Ascending aorta (tissue), 2 donors: ENCODE measurements around the gene CPXM2. TPM values are rescaled to one million over a fixed set of nuclear protein-coding genes. Genes with fewer than 3 reads are reported as not detected.

Source experiments
- DNase-seq, 2 donors: peaks; one replicate each; pipeline ENCODE4 v3.0.0-alpha.2; 2019; ENCODE audit warnings: low spot score in 2 of 2
- H3K27ac ChIP-seq, 2 donors: fragments of 200-600 bp; sonication (generic); one replicate each; pipeline ENCODE4 v1.5.1; 2016 to 2017; ENCODE audit warnings: mild to moderate bottlenecking in 1 of 2
- H3K27me3 ChIP-seq: fragments of 200-600 bp; sonication (generic); one replicate; pipeline ENCODE4 v1.5.1; 2017
- H3K36me3 ChIP-seq, 2 donors: fragments of 200-600 bp; sonication (generic); one replicate each; pipeline ENCODE4 v1.5.1; 2016
- H3K4me1 ChIP-seq, 2 donors: fragments of 200-600 bp; sonication (generic); one replicate each; pipeline ENCODE4 v1.5.1; 2016 to 2017; ENCODE audit warnings: mild to moderate bottlenecking in 1 of 2
- H3K4me3 ChIP-seq, 2 donors: fragments of 200-600 bp; sonication (generic); one replicate each; pipeline ENCODE4 v1.5.1; 2016 to 2017; ENCODE audit warnings: mild to moderate bottlenecking in 1 of 2
- H3K9me3 ChIP-seq, 2 donors: fragments of 200-600 bp; sonication (generic); one replicate each; pipeline ENCODE4 v1.5.1; 2016
- intact Hi-C: fragments of 100-400 bp; cut with DNase I; formaldehyde crosslinking; loops from one replicate; pipeline ENCODE4 v1.15.1; 2023
- total RNA-seq: library from RNA; depleted of rRNA; stranded (reverse); fragments of >200 nt; gene quantifications from one replicate; pipeline ENCODE4 v1.1.0, GENCODE V29; 2016
- TF ChIP-seq, protein P1 (sequence below), 3 experiments: fragments of 200-600 bp in 2 of 3; fragments of 450-650 bp in 1 of 3; sonication (generic) in 2 of 3; IDR thresholded peaks; one replicate each; pipeline ENCODE4 v1.5.1; 2016 to 2019; ENCODE audit warnings: antibody characterized with exemption in 3 of 3, mild to moderate bottlenecking in 1 of 3, moderate library complexity in 1 of 3

CPXM2 gene
- total RNA-seq, 1 donor from 2014 or later: 125 TPM

DNA sequence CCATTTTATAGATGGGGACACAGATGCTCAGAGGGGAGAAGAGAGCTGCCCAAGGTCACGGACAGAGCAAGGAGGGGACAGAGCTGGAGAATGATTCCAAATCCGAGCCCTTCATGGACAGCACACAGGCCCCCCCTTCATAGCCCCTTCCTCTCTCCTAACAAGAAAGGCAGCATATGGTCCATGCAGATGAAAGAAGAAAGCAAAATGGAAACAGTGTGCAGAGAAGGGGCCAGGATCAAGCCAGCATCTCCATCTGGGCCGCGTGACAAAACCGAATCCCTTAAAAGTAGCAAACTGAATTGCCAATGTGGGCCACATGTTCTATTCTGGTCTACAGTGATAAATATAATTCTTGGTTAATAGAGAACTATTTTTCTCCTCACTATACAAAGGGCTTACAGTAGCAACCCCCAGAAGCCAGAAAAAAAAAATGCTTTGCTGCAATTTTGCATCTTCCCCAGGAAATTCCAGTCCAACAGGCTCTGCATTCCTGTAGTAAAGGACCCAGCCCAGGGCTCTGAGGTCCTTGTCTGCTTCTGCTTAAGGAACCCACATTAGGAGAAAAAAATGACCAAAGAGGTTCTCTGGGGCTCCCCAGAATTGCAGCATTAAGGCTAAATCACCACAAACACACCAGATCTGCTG, 7.8 kb downstream of the CPXM2 start:
- Histone ChIP-seq H3K4me1 (peaks cover 30 to 81% of the 10 kb centered on the region in 2 donors), H3K27me3 (no peaks in the 10 kb centered on the region), H3K36me3 (peaks cover 9 to 11% of the 10 kb centered on the region in 2 donors), H3K27ac (peak overlapping the region; percentile 89 to 97), H3K4me3 (no peak overlapping the region), H3K9me3 (no peaks in the 10 kb centered on the region)
- TF ChIP-seq, protein P1, sequence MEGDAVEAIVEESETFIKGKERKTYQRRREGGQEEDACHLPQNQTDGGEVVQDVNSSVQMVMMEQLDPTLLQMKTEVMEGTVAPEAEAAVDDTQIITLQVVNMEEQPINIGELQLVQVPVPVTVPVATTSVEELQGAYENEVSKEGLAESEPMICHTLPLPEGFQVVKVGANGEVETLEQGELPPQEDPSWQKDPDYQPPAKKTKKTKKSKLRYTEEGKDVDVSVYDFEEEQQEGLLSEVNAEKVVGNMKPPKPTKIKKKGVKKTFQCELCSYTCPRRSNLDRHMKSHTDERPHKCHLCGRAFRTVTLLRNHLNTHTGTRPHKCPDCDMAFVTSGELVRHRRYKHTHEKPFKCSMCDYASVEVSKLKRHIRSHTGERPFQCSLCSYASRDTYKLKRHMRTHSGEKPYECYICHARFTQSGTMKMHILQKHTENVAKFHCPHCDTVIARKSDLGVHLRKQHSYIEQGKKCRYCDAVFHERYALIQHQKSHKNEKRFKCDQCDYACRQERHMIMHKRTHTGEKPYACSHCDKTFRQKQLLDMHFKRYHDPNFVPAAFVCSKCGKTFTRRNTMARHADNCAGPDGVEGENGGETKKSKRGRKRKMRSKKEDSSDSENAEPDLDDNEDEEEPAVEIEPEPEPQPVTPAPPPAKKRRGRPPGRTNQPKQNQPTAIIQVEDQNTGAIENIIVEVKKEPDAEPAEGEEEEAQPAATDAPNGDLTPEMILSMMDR (IDR thresholded peaks at IDR 0.05): no peak
- DNase-seq: peak in 1 of 2 donors; percentile 51
- intact Hi-C loops: no loop called here

DNA sequence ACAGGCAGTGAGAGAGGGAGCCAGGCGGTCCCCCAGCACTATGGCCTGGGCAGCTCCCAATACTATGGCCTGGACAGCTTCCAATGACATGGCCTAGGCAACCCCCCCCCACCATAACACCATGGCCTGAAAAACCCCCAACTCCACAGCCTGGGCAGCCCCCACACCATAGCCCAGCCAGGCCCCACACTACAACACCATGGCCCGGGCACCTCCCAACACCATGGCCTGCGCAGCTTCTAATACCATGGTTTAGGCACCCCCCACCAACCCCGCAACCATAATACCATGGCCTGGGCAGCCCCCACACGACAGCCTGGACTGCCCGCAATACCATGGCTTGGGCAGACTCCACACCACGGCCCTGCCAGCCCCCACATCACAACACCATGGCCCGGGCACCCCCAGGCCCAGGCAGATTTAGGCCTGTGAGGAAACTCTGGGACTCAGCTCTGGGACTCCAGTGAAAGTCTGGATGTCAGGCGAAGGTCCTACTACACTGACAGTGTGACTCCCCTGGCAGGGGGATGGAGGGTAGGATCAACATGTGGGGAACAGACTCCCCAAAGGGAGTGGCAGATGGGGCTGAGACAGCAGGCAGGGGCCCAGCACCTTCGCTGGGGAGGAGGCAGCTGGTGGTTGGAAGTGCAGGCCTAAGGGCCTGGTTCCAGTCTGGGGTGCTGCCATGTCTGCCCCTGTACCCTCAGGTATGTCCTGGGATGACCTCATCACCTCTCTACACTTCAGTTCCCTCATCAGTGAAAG, 8.7 kb downstream of the CPXM2 start:
- H3K27me3 ChIP-seq: no peaks in the 10 kb centered on the region
- DNase-seq: peak in 1 of 2 donors; percentile 59
- H3K9me3 ChIP-seq: no peaks in the 10 kb centered on the region
- peak overlapping the region; percentile 89 to 97 for H3K27ac ChIP-seq
- peaks cover 30 to 75% of the 10 kb centered on the region in 2 donors for H3K4me1 ChIP-seq
- H3K36me3 ChIP-seq: peaks cover 12 to 16% of the 10 kb centered on the region in 2 donors
- intact Hi-C loops: no loop called here
- TF ChIP-seq, protein P1 (IDR thresholded peaks at IDR 0.05): no peak
- H3K4me3 ChIP-seq: no peak overlapping the region

DNA sequence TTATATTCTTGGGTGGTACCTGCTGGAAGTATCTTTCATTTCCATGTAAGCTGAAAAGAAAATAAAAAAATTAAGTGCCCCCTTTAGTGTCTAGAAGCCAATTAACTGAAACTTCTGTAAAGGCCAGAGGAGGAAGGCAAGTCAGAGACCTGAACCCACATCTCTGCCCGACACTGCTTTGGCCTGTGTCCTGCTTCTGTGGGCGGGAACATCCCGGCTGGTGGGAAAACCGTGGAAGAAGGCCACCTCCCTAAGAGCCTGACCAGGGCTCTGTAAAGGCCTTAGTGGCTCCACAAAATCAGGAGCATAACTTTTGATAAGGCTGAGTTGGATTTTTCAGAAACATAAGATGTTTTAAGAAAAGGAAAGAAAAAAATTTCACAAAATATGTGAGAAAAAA, 9.4 kb downstream of the CPXM2 start:
- TF ChIP-seq, protein P1 (IDR thresholded peaks at IDR 0.05): no peak
- intact Hi-C loops: no loop called here
- peaks cover 12 to 21% of the 10 kb centered on the region in 2 donors for H3K36me3 ChIP-seq
- peak overlapping the region; percentile 89 to 97 for H3K27ac ChIP-seq
- H3K27me3 ChIP-seq: no peaks in the 10 kb centered on the region
- no peak overlapping the region for H3K4me3 ChIP-seq
- DNase-seq: peak in 1 of 2 donors; percentile 62
- no peaks in the 10 kb centered on the region for H3K9me3 ChIP-seq
- H3K4me1 ChIP-seq: peaks cover 30 to 73% of the 10 kb centered on the region in 2 donors

DNA sequence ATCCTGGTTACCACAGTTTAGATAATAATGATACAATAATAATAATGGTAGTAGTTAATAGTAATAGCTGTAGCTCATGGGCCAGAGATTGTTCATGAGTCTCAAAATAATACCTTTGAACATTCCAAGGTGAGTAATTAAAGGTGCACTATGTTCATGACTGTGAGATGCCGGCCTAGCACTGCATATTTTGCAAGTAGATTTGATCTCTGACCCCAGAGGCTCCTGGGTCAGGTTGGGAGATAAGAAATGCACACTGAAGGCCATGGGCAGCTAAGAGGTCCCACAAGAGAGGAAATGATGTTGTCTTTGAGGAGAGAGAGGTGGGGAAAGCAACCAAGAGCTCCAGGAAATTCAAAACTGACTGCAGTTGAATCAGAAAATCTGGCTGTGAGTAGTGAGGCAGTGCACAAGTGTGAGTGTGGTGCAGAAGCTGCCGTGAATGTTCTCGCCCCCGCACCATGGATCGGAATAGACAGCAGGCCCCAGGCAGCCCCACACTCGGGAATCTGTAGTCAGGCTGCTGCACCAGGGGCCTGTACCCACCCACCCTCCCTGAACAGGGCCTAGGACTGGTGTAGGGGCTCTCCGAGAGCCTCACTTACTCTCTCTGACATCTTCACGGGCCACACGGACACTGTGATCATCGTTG, 11.9 kb downstream of the CPXM2 start:
- intact Hi-C loops: no loop called here
- TF ChIP-seq, protein P1 (IDR thresholded peaks at IDR 0.05): no peak
- Histone ChIP-seq H3K4me1 (peaks cover 20 to 56% of the 10 kb centered on the region in 2 donors), H3K9me3 (no peaks in the 10 kb centered on the region), H3K36me3 (peaks cover 15 to 29% of the 10 kb centered on the region in 2 donors), H3K27ac (peak overlapping the region; percentile 59 to 97), H3K4me3 (no peak overlapping the region), H3K27me3 (no peaks in the 10 kb centered on the region)
- DNase-seq: peak in 1 of 2 donors; percentile 43

DNA sequence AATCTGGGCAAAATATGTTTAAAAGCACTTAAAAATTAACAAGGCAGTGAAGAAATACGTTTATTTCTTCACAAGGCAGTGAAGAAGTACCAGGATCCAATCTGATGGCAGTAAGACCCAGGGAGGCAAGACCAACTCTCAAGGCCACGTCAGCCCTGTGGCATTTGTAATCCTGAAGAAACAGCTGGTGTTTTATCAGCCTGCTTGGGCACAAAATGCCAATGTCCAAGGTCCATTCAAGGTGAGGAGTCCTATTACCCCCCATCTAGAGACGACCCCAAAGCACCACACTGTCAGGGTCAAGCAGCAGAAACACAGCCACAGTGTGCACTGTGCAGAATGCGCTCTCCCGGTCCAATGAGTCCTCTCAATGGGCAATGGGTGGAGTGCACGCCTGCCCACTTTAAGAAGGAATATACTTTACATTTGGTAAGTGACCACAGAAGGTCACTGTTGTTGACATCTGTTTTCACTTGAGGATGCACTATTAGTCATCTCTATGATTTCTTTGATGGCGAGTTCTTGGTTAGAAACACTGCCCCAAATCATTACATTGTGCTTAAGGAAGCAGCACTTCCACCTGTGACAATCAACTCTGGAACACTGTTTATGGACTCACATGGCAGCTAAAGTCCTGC, 12.8 kb downstream of the CPXM2 start:
- no peaks in the 10 kb centered on the region for H3K27me3 ChIP-seq
- peaks cover 15 to 29% of the 10 kb centered on the region in 2 donors for H3K36me3 ChIP-seq
- intact Hi-C loops: no loop called here
- DNase-seq: peak in 1 of 2 donors; percentile 63
- peak overlapping the region; percentile 17 to 59 for H3K27ac ChIP-seq
- H3K4me1 ChIP-seq: peaks cover 19 to 50% of the 10 kb centered on the region in 2 donors
- no peaks in the 10 kb centered on the region for H3K9me3 ChIP-seq
- H3K4me3 ChIP-seq: no peak overlapping the region
- TF ChIP-seq, protein P1 (IDR thresholded peaks at IDR 0.05): no peak
